Stimulated activated CD4-positive, alpha-beta T cell treated with anti-CD3 and anti-CD28 coated beads, TNF-alpha, amount 100 ng/mL, for 24 hours (primary cell): ENCODE results near the gene PCARE.
"Not testable (repeated sequence)": the region's sequence is repeated elsewhere in the genome, so short reads cannot be mapped to it uniquely, and the experiment has no call there.

ENCODE experiments used
- DNase-seq, 3 experiments: peaks; one replicate each; pipeline ENCODE4 v3.0.0-alpha.2; 2020; ENCODE audit warnings: low read depth in 3 of 3

Gene PCARE

GRCh38 chr2:29096969-29097368 lies 22.6 kb upstream of the PCARE start:
- DNase-seq, result no peak

GRCh38 chr2:29090311-29090710 lies 16.0 kb upstream of the PCARE start:
- not testable (repeated sequence) for DNase-seq

GRCh38 chr2:29084554-29084953 lies 10.2 kb upstream of the PCARE start:
- no peak for DNase-seq

GRCh38 chr2:29082804-29083495 lies 8.6 kb upstream of the PCARE start:
- DNase-seq, result no peak

- DNase-seq, result no peak
These were observed 6.8 kb upstream of the PCARE start for GRCh38 chr2:29080886-29081743.

GRCh38 chr2:29079887-29080286 lies 5.6 kb upstream of the PCARE start:
- DNase-seq, result no peak

GRCh38 chr2:29075894-29076705 lies 1.8 kb upstream of the PCARE start:
- no peak for DNase-seq

- no peak for DNase-seq
These were observed 390 bp downstream of the PCARE start for GRCh38 chr2:29073933-29074332.

GRCh38 chr2:29072971-29073725 lies 1.2 kb downstream of the PCARE start:
- no peak for DNase-seq

GRCh38 chr2:29072251-29072650 lies 2.1 kb downstream of the PCARE start:
- no peak for DNase-seq

GRCh38 chr2:29071032-29071975 lies 3.0 kb downstream of the PCARE start:
- DNase-seq, result no peak

- DNase-seq, result no peak
These were observed 3.8 kb downstream of the PCARE start for GRCh38 chr2:29070526-29070925.

GRCh38 chr2:29068513-29068912 lies 5.8 kb downstream of the PCARE start:
- DNase-seq, result no peak

GRCh38 chr2:29066997-29067605 lies 7.2 kb downstream of the PCARE start:
- no peak for DNase-seq

GRCh38 chr2:29066271-29066860 lies 8.0 kb downstream of the PCARE start:
- no peak for DNase-seq

GRCh38 chr2:29065068-29065811 lies 9.1 kb downstream of the PCARE start:
- DNase-seq, result no peak

- no peak for DNase-seq
These were observed 9.6 kb downstream of the PCARE start for GRCh38 chr2:29064746-29065067.

GRCh38 chr2:29064346-29064715 lies 10.0 kb downstream of the PCARE start:
- no peak for DNase-seq
